HCT116 (cell line): ENCODE measurements around the gene POC1A. TPM values are rescaled to one million over a fixed set of nuclear protein-coding genes. Genes with fewer than 3 reads are reported as not detected.

Source experiments
- ATAC-seq: fragments of 200-7000 bp; cut with Tn5 transposase; 2 replicates; pipeline ENCODE4 v1.9.1; 2020; ENCODE audit warnings: mild to moderate bottlenecking, moderate library complexity
- BruUV-seq: library from RNA; stranded (reverse); fragments of 400-500 nt; replicated peaks from 2 replicates; lab custom pipeline; 2021; lab: Mats Ljungman, UMichigan
- CTCF ChIA-PET: fragments of 300-600 bp; sonication (Branson Sonifier 250); formaldehyde crosslinking; loops from one replicate; lab custom pipeline; 2021; ENCODE audit warnings: antibody characterized with exemption; lab: Charles Lee
- POLR2A ChIA-PET: fragments of 300-600, 350-600 bp; sonication (Branson Sonifier 250); formaldehyde crosslinking; loops from one replicate; lab custom pipeline; 2021; ENCODE audit warnings: antibody characterized with exemption; lab: Charles Lee
- RAD21 ChIA-PET, 2 experiments: fragments of 300-600 bp; sonication (Branson Sonifier 250); formaldehyde crosslinking; loops; one replicate each; lab custom pipeline; 2023; ENCODE audit warnings: low total read pairs in 2 of 2; ENCODE audit not compliant: uncharacterized antibody in 2 of 2, unreplicated experiment in 2 of 2, low non-redundant PET in 1 of 2; lab: Charles Lee
- DNase-seq: peaks from one replicate; pipeline ENCODE4 v3.0.0-alpha.2; 2010; ENCODE audit warnings: low read depth, low spot score
- H2AFZ ChIP-seq: fragments of 200-600 bp; shearing (Covaris generic), sonication (generic); 2 replicates; pipeline ENCODE4 v1.6.1; 2017; ENCODE audit warnings: low read depth, mixed run types, mixed read lengths, antibody characterized with exemption, low read length; ENCODE audit not compliant: poor library complexity, severe bottlenecking
- H3K27ac ChIP-seq: 2 replicates; pipeline ENCODE4 v1.5.1; 2012; ENCODE audit warnings: low read depth, low read length
- H3K27me3 ChIP-seq: fragments of 200-600 bp; sonication (generic); 2 replicates; pipeline ENCODE4 v1.6.1; 2016; ENCODE audit warnings: mixed run types, low read length, mixed read lengths; ENCODE audit not compliant: insufficient read depth
- H3K36me3 ChIP-seq, 2 experiments: fragments of 200-500 bp in 1 of 2; fragments of 200-600 bp in 1 of 2; sonication (Bioruptor generic) in 1 of 2; sonication (generic) in 1 of 2; 2 replicates each; pipeline versions ENCODE4 v1.5.1 to v1.6.1; 2014 to 2016; ENCODE audit warnings: low read length in 2 of 2, inconsistent platforms in 1 of 2, mixed read lengths in 1 of 2, mixed run types in 1 of 2; ENCODE audit not compliant: insufficient read depth in 2 of 2, control insufficient read depth in 1 of 2
- H3K4me1 ChIP-seq, 2 experiments: fragments of 200-600 bp in 1 of 2; sonication (generic) in 1 of 2; 2 replicates each; pipeline versions ENCODE4 v1.5.1 to v1.6.1; 2012 to 2017; ENCODE audit warnings: low read length in 2 of 2, inconsistent platforms in 1 of 2, mild to moderate bottlenecking in 1 of 2, mixed read lengths in 1 of 2, mixed run types in 1 of 2, moderate library complexity in 1 of 2; ENCODE audit not compliant: insufficient read depth in 2 of 2, control insufficient read depth in 1 of 2
- H3K4me2 ChIP-seq: fragments of 200-600 bp; sonication (generic); 2 replicates; pipeline ENCODE4 v1.6.1; 2017; ENCODE audit warnings: mixed run types, low read length, mixed read lengths
- H3K4me3 ChIP-seq, 2 experiments: fragments of 200-600 bp in 1 of 2; sonication (generic) in 1 of 2; replicated peaks in 1 of 2; 2 replicates each; pipeline ENCODE4 v1.5.1; 2011 to 2016; ENCODE audit warnings: low read length in 2 of 2, control low read depth in 1 of 2, low read depth in 1 of 2, mild to moderate bottlenecking in 1 of 2, mixed read lengths in 1 of 2, mixed run types in 1 of 2
- H3K79me2 ChIP-seq: fragments of 200-600 bp; sonication (generic); 2 replicates; pipeline ENCODE4 v1.6.1; 2017; ENCODE audit warnings: mild to moderate bottlenecking, mixed run types, low read length, moderate library complexity, mixed read lengths; ENCODE audit not compliant: insufficient read depth
- H3K9ac ChIP-seq: fragments of 200-600 bp; sonication (generic); 2 replicates; pipeline ENCODE4 v1.6.1; 2016; ENCODE audit warnings: low read length, mixed read lengths
- H3K9me2 ChIP-seq: fragments of 200-600 bp; sonication (generic), shearing (Covaris generic); 2 replicates; pipeline ENCODE4 v1.6.1; 2017; ENCODE audit warnings: mixed run types, mild to moderate bottlenecking, moderate library complexity; ENCODE audit not compliant: insufficient read depth
- H3K9me3 ChIP-seq, 2 experiments: fragments of 200-500 bp in 1 of 2; fragments of 200-600 bp in 1 of 2; sonication (Bioruptor generic) in 1 of 2; sonication (generic) in 1 of 2; 2 replicates each; pipeline ENCODE4 v1.6.1; 2014 to 2017; ENCODE audit warnings: low read length in 2 of 2, mixed read lengths in 2 of 2, inconsistent platforms in 1 of 2, low read depth in 1 of 2, mild to moderate bottlenecking in 1 of 2, mixed run types in 1 of 2, moderate library complexity in 1 of 2; ENCODE audit not compliant: control insufficient read depth in 1 of 2, insufficient read depth in 1 of 2
- H4K20me1 ChIP-seq: fragments of 200-600 bp; sonication (generic), shearing (Covaris generic); 2 replicates; pipeline ENCODE4 v1.6.1; 2017; ENCODE audit warnings: mixed run types, mild to moderate bottlenecking, moderate library complexity; ENCODE audit not compliant: insufficient read depth
- CBX3 ChIP-seq: IDR thresholded peaks from 2 replicates; pipeline ENCODE4 v1.6.1; 2012; ENCODE audit warnings: low read depth
- EZH2phosphoT487 ChIP-seq: fragments of 200-600 bp; IDR thresholded peaks from 2 replicates; pipeline ENCODE4 v1.6.1; 2018; ENCODE audit warnings: antibody characterized with exemption, borderline replicate concordance
- FOSL1 ChIP-seq: IDR thresholded peaks from 2 replicates; pipeline ENCODE4 v1.6.1; 2012; ENCODE audit warnings: low read depth
- RAD21 ChIP-seq: IDR thresholded peaks from 2 replicates; pipeline ENCODE4 v1.6.1; 2012; ENCODE audit warnings: low read depth, mild to moderate bottlenecking
- SP1 ChIP-seq: IDR thresholded peaks from 2 replicates; pipeline ENCODE4 v1.6.1; 2012; ENCODE audit warnings: low read depth
- TCF7L2 ChIP-seq: IDR thresholded peaks from 2 replicates; pipeline ENCODE4 v1.7.0; 2011; ENCODE audit warnings: borderline replicate concordance, inconsistent platforms; ENCODE audit not compliant: insufficient read depth, insufficient read length; ENCODE audit errors: extremely low read depth
- ZNF274 ChIP-seq: fragments of 200-500 bp; sonication (Bioruptor generic); IDR thresholded peaks from 2 replicates; pipeline ENCODE4 v1.6.1; 2014; ENCODE audit warnings: mild to moderate bottlenecking, low read depth, low read length, inconsistent platforms
- intact Hi-C: fragments of 100-400 bp; cut with micrococcal nuclease; formaldehyde crosslinking; loops from 2 replicates; pipeline ENCODE4 v1.10.0; 2022
- total RNA-seq: library from RNA; stranded (reverse); gene quantifications from one replicate; pipeline ENCODE4 v1.2.1, GENCODE V29; 2021; ENCODE audit not compliant: unreplicated experiment
- TF ChIP-seq, protein P1 (sequence below): IDR thresholded peaks from 2 replicates; pipeline ENCODE4 v1.6.1; 2012

POC1A gene
- total RNA-seq, 1 experiment from 2014 or later, result 34.0 TPM

GRCh38 chr3:52059781-52060180 is 94.4 kb downstream of the POC1A start (continued):
- no peak for TF ChIP-seq FOSL1
- TF ChIP-seq ZNF274, result no peak
- TF ChIP-seq, protein P1, sequence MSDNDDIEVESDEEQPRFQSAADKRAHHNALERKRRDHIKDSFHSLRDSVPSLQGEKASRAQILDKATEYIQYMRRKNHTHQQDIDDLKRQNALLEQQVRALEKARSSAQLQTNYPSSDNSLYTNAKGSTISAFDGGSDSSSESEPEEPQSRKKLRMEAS, result no peak
- TF ChIP-seq RAD21, result no peak
- TF ChIP-seq TCF7L2, result no peak
- TF ChIP-seq EZH2phosphoT487, result no peak
- no peak for TF ChIP-seq SP1

DNA sequence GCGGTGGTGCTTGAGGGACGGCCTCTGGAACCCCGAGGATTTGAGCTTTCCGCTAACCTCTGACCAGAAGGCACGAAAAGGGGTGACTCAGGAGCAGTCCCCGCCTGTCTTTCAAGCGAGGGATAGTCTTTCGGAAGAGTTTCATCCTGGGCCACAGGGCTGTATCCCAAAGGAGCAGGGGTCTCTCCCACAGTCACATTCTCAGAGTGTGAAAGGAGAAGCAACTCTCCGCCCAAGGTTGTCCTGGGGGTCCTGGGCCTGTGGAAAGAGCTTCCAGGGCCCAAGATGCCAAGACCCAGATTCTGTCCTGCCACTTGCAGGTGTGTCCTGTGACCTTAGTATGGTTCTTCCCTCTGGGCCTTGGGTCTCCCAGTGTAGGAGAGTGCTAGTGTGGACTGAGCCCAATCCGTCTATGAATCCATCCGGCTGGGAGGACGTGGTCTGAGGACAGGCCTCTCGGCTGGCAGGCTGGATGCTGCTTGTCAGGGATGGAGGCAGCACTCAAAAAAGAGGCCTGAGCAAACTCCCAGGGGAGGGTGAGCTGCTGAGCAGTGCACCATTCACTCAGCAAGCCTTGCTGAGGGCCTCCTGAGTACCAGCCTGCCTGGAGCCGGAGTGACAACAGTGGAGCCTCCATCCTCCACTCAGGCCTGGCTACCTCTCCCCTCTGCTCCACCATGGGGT is 96.3 kb downstream of the POC1A start:
- ChIA-PET CTCF (interaction anchor here (0.8 to 1.9 kb wide), 4 partner anchors 13 to 163 kb away, joined by 3 to 6 read pairs (median 4); no protein-coding TSS in a partner anchor), RAD21 (interaction anchor here in 1 of 2 experiments (1.1 kb wide), 1 partner anchor 96 kb away, joined by 4 read pairs; the partner anchor contains the start of gene POC1A), POLR2A (interaction anchor here (0.5 to 2.0 kb wide), 6 partner anchors 9 to 558 kb away, joined by 4 to 8 read pairs (median 6); partner anchors contain the start of genes POC1A and UQCC5)
- no peak overlapping the region for H2AFZ ChIP-seq
- DNase-seq (no peak), ATAC-seq (no peak)
- peak overlapping the region; percentile 72 for H3K4me2 ChIP-seq
- peaks cover 0 to 11% of the 10 kb centered on the region in 2 experiments; a peak in 1 of 4 replicates for H3K36me3 ChIP-seq
- H3K27me3 ChIP-seq, result no peaks in the 10 kb centered on the region
- no peaks in the 10 kb centered on the region for H3K9me3 ChIP-seq
- peak overlapping the region; percentile 55 for H3K9ac ChIP-seq
- peaks cover 30% of the 10 kb centered on the region for H3K79me2 ChIP-seq
- TF ChIP-seq CBX3, result no peak
- peak overlapping the region; percentile 28 to 40 for H3K4me3 ChIP-seq
- intact Hi-C loops, result loop anchor here (1.0 to 2.0 kb wide), 3 partner anchors 57 to 116 kb away; partner anchors contain the start of genes PARP3 and POC1A
- H3K27ac ChIP-seq, result peak overlapping the region; percentile 62
- no peaks in the 10 kb centered on the region for H4K20me1 ChIP-seq
- peaks cover 25 to 47% of the 10 kb centered on the region in 2 experiments for H3K4me1 ChIP-seq
- H3K9me2 ChIP-seq, result no peaks in the 10 kb centered on the region
- TSS peak; percentile 78 for BruUV-seq
